NCI-H1417 (cell line): ENCODE results near the gene THRB.
A peak's percentile ranks its signal among the peaks of the same experiment; 100 is the strongest.

Source experiments
- DNase-seq, 3 experiments: peaks; one replicate each; lab custom pipeline; 2025; lab: John Stamatoyannopoulos, UW

The THRB gene

GRCh38 chr3:24351779-24352469 is 142.7 kb downstream of the THRB start:
- DNase-seq, result no peak

- peak in 1 of 3 experiments; percentile 9 for DNase-seq
These were observed 145.2 kb downstream of the THRB start for GRCh38 chr3:24349367-24350019.

- no peak for DNase-seq
These were observed 146.3 kb downstream of the THRB start for GRCh38 chr3:24348348-24348747.

- no peak for DNase-seq
These were observed 149.7 kb downstream of the THRB start for GRCh38 chr3:24344784-24345439.

- DNase-seq, result no peak
These were observed 151.4 kb downstream of the THRB start for GRCh38 chr3:24343084-24343783.

- no peak for DNase-seq
These were observed 152.4 kb downstream of the THRB start for GRCh38 chr3:24342275-24342674.

GRCh38 chr3:24341668-24342067 is 153.0 kb downstream of the THRB start:
- DNase-seq, result no peak

- DNase-seq, result no peak
These were observed 153.7 kb downstream of the THRB start for GRCh38 chr3:24340966-24341365.

GRCh38 chr3:24340161-24340560 is 154.5 kb downstream of the THRB start:
- no peak for DNase-seq

- no peak for DNase-seq
These were observed 155.3 kb downstream of the THRB start for GRCh38 chr3:24339266-24339825.

- peak in 1 of 3 experiments; percentile 1 for DNase-seq
These were observed 156.1 kb downstream of the THRB start for GRCh38 chr3:24338409-24339130.

- DNase-seq, result no peak
These were observed 158.5 kb downstream of the THRB start for GRCh38 chr3:24336101-24336500.

GRCh38 chr3:24332092-24332491 is 162.6 kb downstream of the THRB start:
- DNase-seq, result no peak

- no peak for DNase-seq
These were observed 171.4 kb downstream of the THRB start for GRCh38 chr3:24323272-24323671.

- no peak for DNase-seq
These were observed 174.0 kb downstream of the THRB start for GRCh38 chr3:24320601-24321000.

GRCh38 chr3:24318677-24319287 is 175.9 kb downstream of the THRB start:
- no peak for DNase-seq

- no peak for DNase-seq
These were observed 177.7 kb downstream of the THRB start for GRCh38 chr3:24316887-24317383.

GRCh38 chr3:24315971-24316370 is 178.7 kb downstream of the THRB start:
- no peak for DNase-seq

GRCh38 chr3:24315356-24315755 is 179.3 kb downstream of the THRB start:
- DNase-seq, result no peak

GRCh38 chr3:24311881-24312280 is 182.8 kb downstream of the THRB start:
- no peak for DNase-seq

GRCh38 chr3:24310887-24311286 is 183.8 kb downstream of the THRB start:
- DNase-seq, result no peak
